Activated CD4-positive, alpha-beta T cell treated with anti-CD3 and anti-CD28 coated beads, Interleukin-10, Interleukin-2, amounts not matched to agents 100 ng/mL and 50 ng/mL, durations not matched to agents 16 hours and 8 hours (primary cell): ENCODE results near the gene CACNA2D2.

ENCODE experiments used
- DNase-seq: peaks from one replicate; pipeline ENCODE4 v3.0.0-alpha.2; 2020

CACNA2D2 gene

GRCh38 chr3:50340448-50341329, 162.7 kb downstream of the CACNA2D2 start, which contains the start of gene RASSF1:
RASSF1 (minus strand) TSS chr3:50340836; CDS start chr3:50340805, 31 bp downstream.
- DNase-seq: peak; percentile 91

- DNase-seq: no peak
Observed at GRCh38 chr3:50340147-50340447, 163.3 kb downstream of the CACNA2D2 start.

- no peak for DNase-seq
Observed at GRCh38 chr3:50339485-50340146, 163.8 kb downstream of the CACNA2D2 start.

- no peak for DNase-seq
Observed at GRCh38 chr3:50338965-50339364, 164.5 kb downstream of the CACNA2D2 start.

- DNase-seq: peak; percentile 100
Observed at GRCh38 chr3:50337175-50337861, 166.1 kb downstream of the CACNA2D2 start.

- no peak for DNase-seq
Observed at GRCh38 chr3:50336452-50337174, 166.8 kb downstream of the CACNA2D2 start.

- DNase-seq: no peak
Observed at GRCh38 chr3:50334339-50335075, 168.9 kb downstream of the CACNA2D2 start.

- DNase-seq: peak; percentile 38
Observed at GRCh38 chr3:50333744-50334328, 169.6 kb downstream of the CACNA2D2 start.

GRCh38 chr3:50331364-50331907, 172.0 kb downstream of the CACNA2D2 start:
- DNase-seq: no peak

- no peak for DNase-seq
Observed at GRCh38 chr3:50330330-50330729, 173.1 kb downstream of the CACNA2D2 start.

GRCh38 chr3:50327943-50328691, 175.3 kb downstream of the CACNA2D2 start, which contains the start of gene TUSC2:
TUSC2 (minus strand) TSS chr3:50328223; CDS start chr3:50328099, 124 bp downstream.
- DNase-seq: peak; percentile 97

GRCh38 chr3:50327129-50327528, 176.3 kb downstream of the CACNA2D2 start:
- no peak for DNase-seq

- no peak for DNase-seq
Observed at GRCh38 chr3:50326182-50326541, 177.3 kb downstream of the CACNA2D2 start.

- DNase-seq: no peak
Observed at GRCh38 chr3:50325497-50326181, 177.8 kb downstream of the CACNA2D2 start.

- no peak for DNase-seq
Observed at GRCh38 chr3:50325113-50325480, 178.3 kb downstream of the CACNA2D2 start.

- peak; percentile 71 for DNase-seq
Observed at GRCh38 chr3:50324351-50325112, 178.9 kb downstream of the CACNA2D2 start.

GRCh38 chr3:50323614-50324199, 179.7 kb downstream of the CACNA2D2 start:
- DNase-seq: no peak

- no peak for DNase-seq
Observed at GRCh38 chr3:50323092-50323600, 180.3 kb downstream of the CACNA2D2 start.
